H9 (cell line): ENCODE results near the gene VIPR2. TPM values are rescaled to one million over a fixed set of nuclear protein-coding genes. Genes with fewer than 3 reads are reported as not detected.

ENCODE experiments used
- DNase-seq: peaks from one replicate; pipeline ENCODE4 v3.0.0-alpha.2; 2017
- H2AFZ ChIP-seq: one replicate; pipeline ENCODE4 v1.6.1; 2013; ENCODE audit warnings: mild to moderate bottlenecking, low read length, control low read depth, moderate library complexity
- H2AK5ac ChIP-seq: 2 replicates; pipeline ENCODE4 v1.6.1; 2013; ENCODE audit warnings: low read length, control low read depth, mixed read lengths; ENCODE audit not compliant: insufficient read length
- H2BK120ac ChIP-seq: one replicate; pipeline ENCODE4 v1.6.1; 2013; ENCODE audit warnings: low read depth, mild to moderate bottlenecking, low read length, control low read depth, inconsistent platforms; ENCODE audit not compliant: poor library complexity, severe bottlenecking
- H2BK12ac ChIP-seq: 2 replicates; pipeline ENCODE4 v1.6.1; 2013; ENCODE audit warnings: low read length, control low read depth, mixed read lengths, low read depth; ENCODE audit not compliant: insufficient read length
- H2BK15ac ChIP-seq: 2 replicates; pipeline ENCODE4 v1.6.1; 2013; ENCODE audit warnings: low read depth, low read length, control low read depth
- H2BK20ac ChIP-seq: one replicate; pipeline ENCODE4 v1.6.1; 2013; ENCODE audit warnings: low read depth, mild to moderate bottlenecking, low read length, control low read depth, inconsistent platforms; ENCODE audit not compliant: poor library complexity, severe bottlenecking
- H2BK5ac ChIP-seq: 2 replicates; pipeline ENCODE4 v1.6.1; 2013; ENCODE audit warnings: low read length, control low read depth, mixed read lengths; ENCODE audit not compliant: insufficient read length
- H3K14ac ChIP-seq: 2 replicates; pipeline ENCODE4 v1.6.1; 2013; ENCODE audit warnings: low read length, control low read depth; ENCODE audit not compliant: insufficient read depth
- H3K18ac ChIP-seq: 2 replicates; pipeline ENCODE4 v1.6.1; 2013; ENCODE audit warnings: low read depth, mild to moderate bottlenecking, mixed read lengths, low read length, control low read depth; ENCODE audit not compliant: insufficient read length
- H3K23ac ChIP-seq: 2 replicates; pipeline ENCODE4 v1.6.1; 2013; ENCODE audit warnings: low read length, control low read depth, mixed read lengths, low read depth; ENCODE audit not compliant: insufficient read length
- H3K23me2 ChIP-seq: 2 replicates; pipeline ENCODE4 v1.6.1; 2013; ENCODE audit warnings: low read depth, mild to moderate bottlenecking, mixed read lengths, low read length, control low read depth; ENCODE audit not compliant: insufficient read length, poor library complexity, severe bottlenecking
- H3K27ac ChIP-seq: 2 replicates; pipeline ENCODE4 v1.5.1; 2013; ENCODE audit warnings: low read length, control low read depth, mixed read lengths, low read depth; ENCODE audit not compliant: insufficient read length
- H3K27me3 ChIP-seq: 2 replicates; pipeline ENCODE4 v1.6.1; 2013; ENCODE audit warnings: low read length, control low read depth, inconsistent platforms; ENCODE audit not compliant: insufficient read depth
- H3K4ac ChIP-seq: 2 replicates; pipeline ENCODE4 v1.6.1; 2013; ENCODE audit warnings: low read depth, mild to moderate bottlenecking, control low read depth, inconsistent platforms, low read length, moderate library complexity
- H3K4me1 ChIP-seq: 2 replicates; pipeline ENCODE4 v1.6.1; 2013; ENCODE audit warnings: low read length, control low read depth, inconsistent platforms; ENCODE audit not compliant: insufficient read depth
- H3K4me2 ChIP-seq: 2 replicates; pipeline ENCODE4 v1.6.1; 2013; ENCODE audit warnings: low read length, control low read depth, mixed read lengths; ENCODE audit not compliant: insufficient read length, insufficient read depth
- H3K56ac ChIP-seq: 2 replicates; pipeline ENCODE4 v1.6.1; 2013; ENCODE audit warnings: low read depth, mild to moderate bottlenecking, mixed read lengths, low read length, control low read depth; ENCODE audit not compliant: insufficient read length
- H3K79me1 ChIP-seq: 2 replicates; pipeline ENCODE4 v1.6.1; 2013; ENCODE audit warnings: low read depth, mild to moderate bottlenecking, moderate library complexity, low read length, control low read depth, inconsistent platforms; ENCODE audit not compliant: insufficient read depth, poor library complexity, severe bottlenecking
- H3K79me2 ChIP-seq: 2 replicates; pipeline ENCODE4 v1.6.1; 2013; ENCODE audit warnings: low read length, control low read depth, inconsistent platforms; ENCODE audit not compliant: insufficient read depth
- H3K9ac ChIP-seq: 2 replicates; pipeline ENCODE4 v1.6.1; 2013; ENCODE audit warnings: low read length, control low read depth, mixed read lengths; ENCODE audit not compliant: insufficient read length; ENCODE audit errors: extremely low read depth
- H3K9me3 ChIP-seq: one replicate; pipeline ENCODE4 v1.6.1; 2013; ENCODE audit warnings: low read depth, low read length, inconsistent platforms; ENCODE audit not compliant: control insufficient read depth
- H3T11ph ChIP-seq: one replicate; pipeline ENCODE4 v1.6.1; 2013; ENCODE audit warnings: mild to moderate bottlenecking, low read length, control low read depth, inconsistent platforms
- H4K20me1 ChIP-seq: one replicate; pipeline ENCODE4 v1.6.1; 2013; ENCODE audit not compliant: control insufficient read depth, insufficient read length, insufficient read depth
- H4K5ac ChIP-seq: 2 replicates; pipeline ENCODE4 v1.6.1; 2013; ENCODE audit warnings: low read depth, mild to moderate bottlenecking, mixed read lengths, low read length, control low read depth; ENCODE audit not compliant: insufficient read length
- H4K8ac ChIP-seq: replicated peaks from 2 replicates; pipeline ENCODE4 v1.6.1; 2013; ENCODE audit warnings: low read length, control low read depth, mixed read lengths, low read depth; ENCODE audit not compliant: insufficient read length
- H4K91ac ChIP-seq: 2 replicates; pipeline ENCODE4 v1.6.1; 2013; ENCODE audit warnings: low read depth, mild to moderate bottlenecking, moderate library complexity, mixed read lengths, low read length, control low read depth; ENCODE audit not compliant: insufficient read length
- H3K27ac Mint-ChIP-seq, 3 experiments: 2 replicates in 2 of 3; 3 replicates in 1 of 3; pipeline ENCODE4 v1.8.0; 2020 to 2021; ENCODE audit warnings: mixed read lengths in 3 of 3, mild to moderate bottlenecking in 1 of 3, moderate library complexity in 1 of 3
- H3K27me3 Mint-ChIP-seq: 2 replicates; pipeline ENCODE4 v1.8.0; 2021; ENCODE audit warnings: low read depth, mild to moderate bottlenecking, moderate library complexity, mixed read lengths
- H3K36me3 Mint-ChIP-seq, 3 experiments: 2 replicates in 2 of 3; 3 replicates in 1 of 3; pipeline ENCODE4 v1.8.0; 2020 to 2021; ENCODE audit warnings: low read depth in 3 of 3, mixed read lengths in 3 of 3; ENCODE audit not compliant: insufficient read depth in 1 of 3
- H3K4me1 Mint-ChIP-seq, 2 experiments: 2 replicates each; pipeline ENCODE4 v1.8.0; 2020; ENCODE audit warnings: mixed read lengths in 2 of 2
- H3K4me3 Mint-ChIP-seq, 2 experiments: 2 replicates in 1 of 2; 3 replicates in 1 of 2; pipeline ENCODE4 v1.8.0; 2020 to 2021; ENCODE audit warnings: mild to moderate bottlenecking in 2 of 2, mixed read lengths in 2 of 2, moderate library complexity in 1 of 2
- H3K9me3 Mint-ChIP-seq, 2 experiments: 2 replicates in 1 of 2; 3 replicates in 1 of 2; pipeline ENCODE4 v1.8.0; 2020; ENCODE audit warnings: mild to moderate bottlenecking in 2 of 2, mixed read lengths in 2 of 2, moderate library complexity in 1 of 2
- CTCF ChIP-seq: fragments of 200-600 bp; sonication (generic); conservative IDR thresholded peaks from 3 replicates; pipeline ENCODE4 v1.8.0; 2021; ENCODE audit warnings: antibody characterized with exemption, mild to moderate bottlenecking
- WGBS: extraction: QIAGEN DNeasy Blood & Tissue Kit; methylation state at CpG from one replicate; pipeline ENCODE4 v1.1.7; 2013; ENCODE audit warnings: missing lambda C conversion rate, low lambda C conversion rate, mixed read lengths; ENCODE audit not compliant: insufficient read length; ENCODE audit errors: extremely low coverage; 5-methylcytosine and 5-hydroxymethylcytosine counted together
- total RNA-seq: library from RNA; stranded (reverse); gene quantifications from 2 replicates; pipeline ENCODE4 v1.2.1, GENCODE V29; 2021

VIPR2 gene
- total RNA-seq, 1 experiment from 2014 or later, result 1.6 TPM

GRCh38 chr7:159121068-159121467, 23.6 kb downstream of the VIPR2 start:
- Histone ChIP-seq H2BK15ac (no peak overlapping the region), H2AK5ac (no peak overlapping the region), H4K8ac (no peak overlapping the region), H2BK20ac (no peak overlapping the region), H2BK5ac (no peak overlapping the region), H3K23ac (no peak overlapping the region), H3K27ac (no peak overlapping the region), H3K9me3 (no peaks in the 10 kb centered on the region), H4K20me1 (no peaks in the 10 kb centered on the region), H3K4me2 (no peak overlapping the region), H3K4me1 (no peaks in the 10 kb centered on the region), H4K91ac (no peak overlapping the region), H2AFZ (no peak overlapping the region), H3K23me2 (no peaks in the 10 kb centered on the region), H3K14ac (no peak overlapping the region), H2BK120ac (no peak overlapping the region), H3K9ac (no peak overlapping the region), H4K5ac (no peak overlapping the region), H3K79me2 (no peaks in the 10 kb centered on the region), H3K79me1 (no peaks in the 10 kb centered on the region), H3T11ph (no peak overlapping the region), H2BK12ac (no peak overlapping the region), H3K56ac (no peak overlapping the region), H3K18ac (no peak overlapping the region), H3K4ac (no peak overlapping the region), H3K27me3 (no peaks in the 10 kb centered on the region)
- Mint-ChIP-seq H3K27me3 (peaks cover 4% of the 10 kb centered on the region), H3K36me3 (no peaks in the 10 kb centered on the region), H3K27ac (no peak overlapping the region; a peak in 1 of 7 replicates), H3K4me1 (peaks cover 6 to 11% of the 10 kb centered on the region in 2 experiments), H3K4me3 (no peak overlapping the region), H3K9me3 (peaks cover 0 to 7% of the 10 kb centered on the region in 2 experiments; a peak in 2 of 5 replicates)
- no CpG with 5 or more reads among the region's 9 CpGs for WGBS
- DNase-seq, result peak; percentile 17
- TF ChIP-seq CTCF, result no peak
